H1 (cell line): ENCODE results near the gene HES4. TPM values are rescaled to one million over a fixed set of nuclear protein-coding genes. Genes with fewer than 3 reads are reported as not detected.
"Not testable (repeated sequence)": the region's sequence is repeated elsewhere in the genome, so short reads cannot be mapped to it uniquely, and the experiment has no call there.

Experiments
- CTCF ChIA-PET: fragments of 300-600 bp; sonication (Branson Sonifier 250); formaldehyde crosslinking; loops from one replicate; lab custom pipeline; 2021; ENCODE audit not compliant: partially characterized antibody; lab: Charles Lee
- POLR2A ChIA-PET: fragments of 300-600 bp; sonication (Branson Sonifier 250); formaldehyde crosslinking; loops from one replicate; lab custom pipeline; 2021; ENCODE audit warnings: inconsistent platforms; ENCODE audit not compliant: partially characterized antibody; lab: Charles Lee
- DNase-seq, 2 experiments: peaks; one replicate each; pipeline versions ENCODE4 v3.0.0 to v3.0.0-alpha.2; 2010 to 2022; ENCODE audit warnings: low spot score in 2 of 2, low read depth in 1 of 2, mixed read lengths in 1 of 2
- FAIRE-seq: peaks from 2 replicates; lab custom pipeline; 2011; peaks lifted over from hg19 to GRCh38; lab: Jason Lieb, UNC
- H2AFZ ChIP-seq: 2 replicates; pipeline ENCODE4 v1.8.1; 2012; ENCODE audit warnings: low read length, inconsistent platforms
- H2AK5ac ChIP-seq: 2 replicates; pipeline ENCODE4 v1.6.1; 2013; ENCODE audit warnings: low read depth, low read length
- H2BK120ac ChIP-seq: replicated peaks from 2 replicates; pipeline ENCODE3; 2013; ENCODE audit warnings: low read depth, low read length, inconsistent platforms
- H2BK12ac ChIP-seq: 2 replicates; pipeline ENCODE4 v1.6.1; 2013; ENCODE audit warnings: low read depth, low read length
- H2BK15ac ChIP-seq: 2 replicates; pipeline ENCODE4 v1.6.1; 2013; ENCODE audit warnings: low read length
- H2BK20ac ChIP-seq: 2 replicates; pipeline ENCODE4 v1.6.1; 2013; ENCODE audit warnings: low read length
- H2BK5ac ChIP-seq: 2 replicates; pipeline ENCODE4 v1.6.1; 2013; ENCODE audit warnings: low read depth, low read length
- H3K14ac ChIP-seq: 2 replicates; pipeline ENCODE4 v1.6.1; 2013; ENCODE audit warnings: inconsistent platforms; ENCODE audit not compliant: insufficient read length
- H3K18ac ChIP-seq: 2 replicates; pipeline ENCODE4 v1.6.1; 2013; ENCODE audit warnings: low read length; ENCODE audit errors: extremely low read depth
- H3K23ac ChIP-seq: 2 replicates; pipeline ENCODE4 v1.6.1; 2013; ENCODE audit warnings: inconsistent platforms; ENCODE audit not compliant: insufficient read length
- H3K23me2 ChIP-seq: 2 replicates; pipeline ENCODE4 v1.6.1; 2013; ENCODE audit warnings: low read depth, low read length
- H3K27ac ChIP-seq: 2 replicates; pipeline ENCODE4 v1.6.1; 2011; ENCODE audit warnings: low read depth, low read length, inconsistent platforms
- H3K27me3 ChIP-seq, 4 experiments: replicated peaks in 1 of 4; 1 replicate in 1 of 4; 2 replicates in 3 of 4; pipeline versions ENCODE4 v1.6.1 to v1.8.1; 2011 to 2013; ENCODE audit warnings: low read length in 3 of 4, mild to moderate bottlenecking in 3 of 4, inconsistent platforms in 2 of 4, mixed read lengths in 2 of 4, moderate library complexity in 1 of 4; ENCODE audit not compliant: control insufficient read depth in 3 of 4, insufficient read depth in 3 of 4; ENCODE audit errors: extremely low read depth in 1 of 4
- H3K36me3 ChIP-seq, 4 experiments: 2 replicates each; pipeline versions ENCODE4 v1.6.1 to v1.8.1; 2011 to 2013; ENCODE audit warnings: mild to moderate bottlenecking in 4 of 4, low read length in 3 of 4, moderate library complexity in 2 of 4, control low read depth in 1 of 4, inconsistent platforms in 1 of 4; ENCODE audit not compliant: insufficient read depth in 4 of 4, control insufficient read depth in 2 of 4
- H3K4ac ChIP-seq: replicated peaks from 2 replicates; pipeline ENCODE3; 2013; ENCODE audit warnings: low read length, low read depth, mixed read lengths, inconsistent platforms; ENCODE audit not compliant: insufficient read length
- H3K4me1 ChIP-seq, 4 experiments: replicated peaks in 1 of 4; 1 replicate in 1 of 4; 2 replicates in 3 of 4; pipeline versions ENCODE4 v1.6.1 to v1.8.1; 2011 to 2013; ENCODE audit warnings: low read length in 3 of 4, inconsistent platforms in 2 of 4, mixed read lengths in 1 of 4; ENCODE audit not compliant: insufficient read depth in 4 of 4, control insufficient read depth in 3 of 4
- H3K4me2 ChIP-seq, 2 experiments: 2 replicates each; pipeline versions ENCODE4 v1.6.1 to v1.8.1; 2011 to 2013; ENCODE audit warnings: low read depth in 2 of 2, low read length in 2 of 2, control low read depth in 1 of 2, inconsistent platforms in 1 of 2, mild to moderate bottlenecking in 1 of 2; ENCODE audit not compliant: insufficient read depth in 1 of 2
- H3K4me3 ChIP-seq, 4 experiments: fragments of 200-600, 300-600 bp in 1 of 4; sonication (generic), shearing (Covaris generic), sonication (Bioruptor Twin) in 1 of 4; 2 replicates each; pipeline versions ENCODE4 v1.5.1 to v1.8.1; 2011 to 2016; ENCODE audit warnings: low read length in 4 of 4, low read depth in 3 of 4, control low read depth in 2 of 4, inconsistent platforms in 2 of 4, mild to moderate bottlenecking in 2 of 4, mixed read lengths in 1 of 4, moderate library complexity in 1 of 4; ENCODE audit not compliant: insufficient read depth in 2 of 4; ENCODE audit errors: extremely low read depth in 1 of 4
- H3K56ac ChIP-seq: replicated peaks from 2 replicates; pipeline ENCODE3; 2013; ENCODE audit warnings: low read depth, mild to moderate bottlenecking, mixed read lengths, low read length, inconsistent platforms; ENCODE audit not compliant: insufficient read length
- H3K79me1 ChIP-seq: 2 replicates; pipeline ENCODE4 v1.6.1; 2013; ENCODE audit warnings: low read depth, low read length, control low read depth
- H3K79me2 ChIP-seq, 2 experiments: 2 replicates each; pipeline versions ENCODE4 v1.6.1 to v1.8.1; 2012 to 2013; ENCODE audit warnings: low read length in 2 of 2, mild to moderate bottlenecking in 2 of 2, inconsistent platforms in 1 of 2; ENCODE audit not compliant: insufficient read depth in 2 of 2, control insufficient read depth in 1 of 2
- H3K9ac ChIP-seq, 4 experiments: replicated peaks in 1 of 4; 1 replicate in 1 of 4; 2 replicates in 3 of 4; pipeline versions ENCODE4 v1.6.1 to v1.8.1; 2011 to 2013; ENCODE audit warnings: low read depth in 3 of 4, low read length in 3 of 4, control low read depth in 2 of 4, mild to moderate bottlenecking in 2 of 4, moderate library complexity in 2 of 4, inconsistent platforms in 1 of 4; ENCODE audit errors: extremely low read depth in 1 of 4
- H3K9me3 ChIP-seq, 2 experiments: 2 replicates each; pipeline versions ENCODE4 v1.6.1 to v1.8.1; 2012 to 2013; ENCODE audit warnings: mild to moderate bottlenecking in 2 of 2, moderate library complexity in 2 of 2, control low read depth in 1 of 2, inconsistent platforms in 1 of 2, low read depth in 1 of 2, low read length in 1 of 2, mixed read lengths in 1 of 2; ENCODE audit not compliant: insufficient read depth in 2 of 2
- H4K20me1 ChIP-seq, 2 experiments: replicated peaks in 1 of 2; 2 replicates each; pipeline versions ENCODE3 to v1.8.1; 2011 to 2013; ENCODE audit warnings: inconsistent platforms in 2 of 2, low read length in 2 of 2, mild to moderate bottlenecking in 1 of 2; ENCODE audit not compliant: insufficient read depth in 2 of 2, control insufficient read depth in 1 of 2
- H4K5ac ChIP-seq: 2 replicates; pipeline ENCODE4 v1.6.1; 2013; ENCODE audit warnings: low read length, low read depth, mixed read lengths, inconsistent platforms; ENCODE audit not compliant: insufficient read length
- H4K8ac ChIP-seq: 2 replicates; pipeline ENCODE4 v1.8.0; 2013; ENCODE audit warnings: mild to moderate bottlenecking, moderate library complexity, low read length, inconsistent platforms; ENCODE audit not compliant: insufficient read depth; ENCODE audit errors: extremely low read depth
- H4K91ac ChIP-seq: replicated peaks from 2 replicates; pipeline ENCODE3; 2013; ENCODE audit warnings: low read length, mixed read lengths, inconsistent platforms; ENCODE audit not compliant: insufficient read length
- WGBS, 2 experiments: shearing (Covaris generic) in 1 of 2; methylation state at CpG; one replicate each; pipeline versions ENCODE4 v1.1.6 to v1.1.7; 2013 to 2015; ENCODE audit warnings: low lambda C conversion rate in 2 of 2, mixed read lengths in 2 of 2, inconsistent platforms in 1 of 2, low coverage in 1 of 2, missing lambda C conversion rate in 1 of 2; ENCODE audit not compliant: insufficient replicate concordance in 2 of 2, insufficient coverage in 1 of 2, insufficient read length in 1 of 2; ENCODE audit errors: extremely low coverage in 1 of 2, missing lambda C conversion rate in 1 of 2; 5-methylcytosine and 5-hydroxymethylcytosine counted together
- polyA plus RNA-seq, 7 experiments: library from polyadenylated mRNA; depleted of rRNA in 3 of 7; stranded (reverse) in 5 of 7; unstranded in 2 of 7; fragments of >200 nt in 5 of 7; fragments of 200-250 nt in 2 of 7; gene quantifications; 1 replicate in 5 of 7; 2 replicates in 1 of 7; 4 replicates in 1 of 7; pipeline versions ENCODE4 v1.2.1 to v1.2.3, GENCODE V29; 2011 to 2013; ENCODE audit warnings: missing spikeins in 2 of 7, mixed read lengths in 2 of 7
- total RNA-seq: library from RNA; stranded (reverse); fragmentation: NEBNext Ultra II Directional; extraction: Animal tissue kit (Norgen Biotek cat#: 25700); gene quantifications from 2 replicates; pipeline ENCODE4 v1.2.1, GENCODE V29; 2021

Gene HES4
- total and polyA plus RNA-seq, 2 of the 8 experiments (the other 6 are each of a cell fraction or from before 2014, with no cell fraction given): 2.8 to 3.5 TPM

DNA sequence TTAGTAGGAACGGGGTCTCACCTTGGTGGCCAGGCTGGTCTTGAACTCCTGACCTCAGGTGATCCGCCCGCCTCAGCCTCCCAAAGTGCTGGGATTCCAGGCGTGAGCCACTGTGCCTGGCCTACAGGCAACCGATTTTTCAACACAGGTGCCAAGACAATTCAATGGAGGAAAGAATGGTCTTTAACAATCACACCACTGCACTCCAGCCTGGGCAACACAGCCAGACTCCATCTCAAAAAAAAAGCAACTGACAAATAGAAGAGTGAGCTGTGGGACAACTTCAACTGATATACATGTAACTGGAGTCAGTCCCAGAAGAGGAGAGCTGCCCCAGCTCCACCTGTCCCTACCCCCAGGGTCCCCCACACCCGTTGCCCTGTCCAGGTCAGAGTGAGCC, 5.4 kb downstream of the HES4 start:
- FAIRE-seq: not testable (repeated sequence)
- POLR2A ChIA-PET: interaction anchor here (1.3 to 1.6 kb wide), 2 partner anchors 40 to 43 kb away, joined by 4 to 8 read pairs; no protein-coding TSS in a partner anchor

More for the DNA sequence above, 5.4 kb downstream of the HES4 start:
- H2BK15ac ChIP-seq, H2BK5ac ChIP-seq, H2BK120ac ChIP-seq, H3K14ac ChIP-seq, DNase-seq, H3K23me2 ChIP-seq, H3K23ac ChIP-seq, H3K27ac ChIP-seq, H3K79me2 ChIP-seq, H3K4ac ChIP-seq, H3K79me1 ChIP-seq, H2BK20ac ChIP-seq, H4K20me1 ChIP-seq, H3K9me3 ChIP-seq, H4K91ac ChIP-seq, H4K5ac ChIP-seq, H3K4me3 ChIP-seq, H3K56ac ChIP-seq, H3K4me2 ChIP-seq, H4K8ac ChIP-seq, H3K9ac ChIP-seq, H2BK12ac ChIP-seq, H3K18ac ChIP-seq, H2AFZ ChIP-seq: not testable (repeated sequence)
- peaks cover 0 to 15% (median 9%) of the 10 kb centered on the region in 4 experiments; a peak in 5 of 7 replicates for H3K4me1 ChIP-seq
- WGBS, 2 experiments: 77% methylated on average over 6 of the region's 6 CpGs; no CpG with 5 or more reads in 1 of the 2 experiments
- peaks cover 27 to 59% (median 52%) of the 10 kb centered on the region in 4 experiments for H3K27me3 ChIP-seq
- 0 out of 2 replicates have a peak overlapping the region, but pooled peaks have one; percentile 39 for H2AK5ac ChIP-seq
- H3K36me3 ChIP-seq: peaks cover 0 to 16% (median 0%) of the 10 kb centered on the region in 4 experiments; a peak in 1 of 8 replicates
- CTCF ChIA-PET: interaction anchor here (0.6 to 7.7 kb wide), 7 partner anchors 9 to 307 kb away, joined by 3 to 86 read pairs (median 3); partner anchors contain the start of gene PERM1
